ENCODE results near the gene FAM184B.

- TF ChIP-seq CTCF (IDR thresholded peaks at IDR 0.05) = no peak
- TF ChIP-seq POLR2A (IDR thresholded peaks at IDR 0.05) = no peak
Measured at GRCh38 chr4:17712166-17712565, 69.3 kb downstream of the FAM184B start.
